GM21423 (cell line): ENCODE measurements around the gene PLXNB1.

ENCODE experiments used
- ATAC-seq: cut with Tn5 transposase; IDR thresholded peaks from one replicate; pipeline ENCODE4 v1.9.1; 2021; ENCODE audit warnings: mild to moderate bottlenecking, moderate library complexity; ENCODE audit not compliant: unreplicated experiment

PLXNB1 gene

DNA sequence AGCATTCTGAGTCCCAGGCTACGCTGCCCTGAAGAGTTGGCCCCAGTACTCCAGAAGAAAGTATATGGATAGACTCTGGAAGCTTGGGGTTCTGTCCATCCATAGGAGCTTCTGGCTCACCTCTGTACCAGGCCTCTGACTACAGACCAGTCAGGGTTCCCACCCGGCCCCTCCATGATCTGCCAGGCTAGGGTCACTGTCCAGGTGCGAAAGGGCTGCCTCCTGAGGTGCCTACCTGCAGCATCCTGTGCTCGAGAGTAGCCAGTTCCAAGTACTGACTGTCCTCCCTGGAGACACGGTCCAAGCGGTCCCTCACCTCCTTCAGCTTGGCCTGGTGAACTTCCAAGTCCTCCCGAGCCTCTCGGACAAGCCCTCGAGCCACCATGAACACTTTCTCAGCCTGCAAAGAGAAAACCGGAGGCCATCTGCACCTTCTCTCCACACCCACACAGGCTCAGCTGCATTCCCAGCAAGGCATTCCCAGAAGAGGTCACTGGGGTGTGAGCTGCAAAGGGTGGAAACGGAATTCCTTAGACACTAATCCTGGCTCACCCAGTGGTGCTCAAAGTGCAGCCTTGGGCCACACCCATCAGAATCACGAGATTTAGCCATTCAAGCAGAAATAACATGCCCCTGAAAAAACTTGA, 3.7 kb upstream of the PLXNB1 start:
- no peak for ATAC-seq

DNA sequence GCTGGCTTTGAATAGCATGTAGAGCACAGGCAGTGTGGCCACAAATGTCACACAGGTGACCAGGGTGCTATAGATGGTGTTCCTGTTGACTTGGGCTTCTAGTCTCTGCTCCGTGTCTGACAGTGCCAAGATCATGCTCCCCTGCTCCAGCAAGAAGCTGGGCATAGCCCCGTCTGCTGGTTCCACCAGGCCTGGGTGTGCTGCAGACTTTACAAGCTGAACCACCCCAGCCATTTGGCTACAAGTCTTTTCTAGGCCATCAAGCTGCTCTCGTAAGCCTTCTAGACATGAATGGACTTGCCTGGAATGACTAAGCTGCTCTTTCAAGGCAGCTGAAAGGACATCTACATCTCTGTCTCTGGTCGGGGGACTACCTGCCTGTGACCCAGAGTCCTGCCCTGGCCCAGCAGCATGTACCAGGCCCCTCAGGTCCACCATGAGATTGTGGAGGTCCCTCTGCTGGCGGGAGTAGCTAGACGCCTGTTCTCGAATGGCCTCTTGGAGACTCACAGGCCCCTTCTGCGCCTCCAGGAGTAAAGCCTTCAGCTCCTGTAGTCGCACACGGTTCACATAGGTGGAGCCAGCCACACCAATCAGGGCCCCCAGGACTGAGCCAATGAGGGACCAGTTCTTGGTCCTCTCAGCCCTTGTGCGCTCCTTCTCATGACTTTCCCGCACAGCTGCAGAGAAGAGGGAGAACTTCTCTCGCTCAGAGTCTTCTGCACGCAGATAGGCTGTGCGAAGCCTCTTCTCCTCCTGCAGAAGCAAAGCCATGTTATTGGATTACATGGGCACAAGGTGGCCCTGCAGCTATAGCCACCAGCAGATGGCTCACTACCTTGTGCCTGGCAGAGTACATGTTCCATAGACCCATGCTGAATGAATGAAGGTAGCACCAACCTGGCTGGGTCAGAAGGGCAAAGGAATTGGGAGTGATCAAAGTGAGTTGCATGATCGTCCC, 2.8 kb upstream of the PLXNB1 start:
- ATAC-seq, result no peak

DNA sequence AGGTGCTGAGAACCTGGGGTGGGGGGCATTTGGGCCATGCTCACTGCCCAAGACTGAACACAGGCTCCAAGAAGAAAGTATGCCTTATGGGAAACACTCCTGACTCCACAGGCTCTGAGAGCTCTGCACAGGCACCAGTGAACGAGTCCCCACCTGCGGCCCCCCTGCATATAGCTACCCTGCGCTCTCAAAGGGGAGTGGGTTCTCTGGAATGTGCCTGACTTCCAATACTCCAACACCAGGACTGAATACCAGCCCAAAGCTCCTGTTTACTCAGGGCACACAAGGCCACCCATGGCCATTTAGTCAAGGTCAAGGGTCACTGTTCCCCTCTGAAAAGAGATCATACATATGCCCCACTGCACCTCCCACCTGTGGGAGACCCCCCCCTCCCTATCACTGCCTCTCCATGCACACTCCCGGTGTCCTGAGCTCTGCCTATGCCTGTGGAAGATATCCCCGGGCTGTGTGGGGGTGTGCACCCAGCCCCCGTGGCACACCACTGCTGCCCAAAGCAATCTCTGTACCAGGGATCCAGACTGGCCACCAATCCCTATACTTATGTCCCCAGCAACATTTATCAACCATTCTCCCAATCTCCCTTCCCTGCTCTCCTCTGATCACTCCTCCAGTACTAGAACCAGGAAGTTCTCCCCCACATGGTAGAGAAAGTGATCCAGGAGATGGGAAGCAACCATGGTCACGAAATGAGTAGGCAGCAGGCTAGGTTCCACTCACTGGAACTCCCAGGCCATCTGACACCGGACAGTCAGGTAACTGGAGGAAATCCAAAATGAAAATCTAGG, 1.5 kb upstream of the PLXNB1 start:
- ATAC-seq, result no peak

DNA sequence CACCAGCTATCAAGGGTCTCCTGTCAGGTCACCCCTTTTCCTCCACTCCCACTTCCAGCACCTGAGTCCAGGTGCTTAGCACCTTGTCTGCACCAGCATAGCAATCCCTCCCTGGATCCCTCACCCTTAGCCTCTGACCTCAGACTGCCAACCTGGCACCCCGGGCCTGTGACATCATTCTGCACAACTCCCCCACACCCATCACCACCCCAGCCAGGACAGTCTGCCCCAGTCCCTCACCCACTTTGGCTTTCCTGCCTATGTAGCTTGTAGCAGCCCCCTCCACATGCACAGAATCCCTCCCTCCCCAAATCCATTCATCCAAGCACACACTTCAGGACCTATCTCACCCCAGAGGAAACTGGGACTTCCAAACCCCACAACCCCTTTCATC, 819 bp upstream of the PLXNB1 start:
- no peak for ATAC-seq

DNA sequence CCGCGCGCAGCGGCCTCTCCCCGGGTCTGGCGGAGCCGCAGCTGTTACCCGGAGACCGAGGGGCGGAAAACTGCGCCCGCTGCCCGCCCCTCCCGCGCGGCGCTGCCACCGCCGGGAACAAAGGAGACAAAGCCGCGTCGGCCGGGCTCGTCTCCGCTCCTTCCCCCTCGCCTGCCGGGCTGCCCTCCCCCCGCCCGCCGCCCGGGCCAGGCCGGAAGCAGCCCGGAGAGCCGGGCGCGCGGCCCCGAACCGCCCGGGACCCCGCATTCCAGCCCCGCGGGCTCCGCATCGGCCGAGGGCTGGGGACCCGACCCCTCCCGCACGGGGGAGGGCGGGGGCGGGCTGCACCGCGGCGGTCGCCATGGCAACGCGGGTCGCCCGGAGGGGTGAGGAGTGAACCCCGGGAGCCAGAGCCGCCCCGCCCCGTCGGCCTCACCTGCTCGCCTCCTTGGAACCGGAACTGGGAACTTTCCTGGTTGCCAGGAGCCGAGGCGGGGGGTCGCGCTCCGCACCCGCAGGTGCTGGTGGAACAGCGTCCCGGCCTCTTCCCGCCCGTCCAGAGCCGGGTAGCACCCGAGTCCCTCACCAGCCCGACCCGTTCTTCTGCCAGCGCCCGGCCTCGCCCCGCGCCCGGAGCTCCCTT, 448 bp downstream of the PLXNB1 start:
- peak; percentile 43 for ATAC-seq

DNA sequence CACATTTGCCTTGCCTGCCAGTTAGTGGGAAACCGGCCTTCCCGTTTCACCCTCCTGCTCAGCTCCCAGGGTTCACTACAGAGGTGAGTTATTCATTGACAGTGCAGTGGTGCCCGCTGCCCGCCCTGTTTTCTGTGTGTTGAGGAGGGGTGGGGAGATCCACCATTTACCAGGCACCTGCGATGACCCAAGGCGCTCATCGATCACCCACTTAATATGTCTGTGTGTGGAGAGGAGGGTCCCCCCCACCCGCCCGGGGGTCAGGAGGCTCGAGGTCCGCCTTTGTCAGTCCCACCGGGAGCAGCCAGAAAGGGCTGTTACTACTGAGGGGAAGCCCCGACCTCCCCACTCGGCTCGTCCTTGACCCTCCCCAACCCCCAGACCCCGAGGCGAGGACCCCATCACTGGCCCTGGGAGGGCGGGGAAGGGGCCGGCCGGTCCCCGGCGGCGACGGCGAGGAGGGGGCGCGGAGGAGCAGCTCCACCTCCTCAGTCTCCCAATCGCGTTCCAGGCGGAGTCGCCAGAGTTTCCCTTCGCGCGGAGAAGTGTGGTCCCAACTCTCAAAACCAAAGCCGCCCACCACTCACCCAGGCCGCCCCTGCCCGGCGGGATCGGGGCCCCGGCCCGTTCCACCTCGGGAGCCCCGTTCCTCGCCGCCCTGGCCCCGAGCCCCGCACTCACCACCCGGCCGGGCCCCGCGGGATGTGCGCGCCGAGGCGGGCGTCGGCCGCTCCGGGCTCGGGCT, 1.1 kb downstream of the PLXNB1 start:
- ATAC-seq, result peak; percentile 33

DNA sequence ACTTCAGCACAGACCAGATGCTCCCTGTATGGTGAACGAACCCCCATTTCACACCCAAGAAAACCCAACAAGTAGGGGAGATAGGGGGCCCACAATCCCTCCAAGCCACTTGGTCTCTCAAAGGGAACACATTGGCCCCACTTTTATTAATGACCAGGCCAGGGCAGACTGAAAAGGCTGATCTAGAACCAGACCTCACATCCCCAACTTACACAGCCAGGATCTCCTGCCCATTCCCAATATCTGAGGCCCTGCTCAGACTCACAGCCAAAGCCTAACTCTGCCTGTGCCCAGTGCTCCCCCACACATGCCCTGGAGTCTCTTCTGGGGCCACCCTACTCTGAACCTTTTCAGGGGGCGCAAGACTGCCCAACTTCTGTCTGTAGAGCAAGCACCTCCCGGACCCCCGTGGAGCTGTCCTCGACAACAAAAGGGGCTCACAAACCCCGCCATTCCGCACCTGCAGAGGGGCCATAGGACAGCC, 1.8 kb downstream of the PLXNB1 start:
- no peak for ATAC-seq

DNA sequence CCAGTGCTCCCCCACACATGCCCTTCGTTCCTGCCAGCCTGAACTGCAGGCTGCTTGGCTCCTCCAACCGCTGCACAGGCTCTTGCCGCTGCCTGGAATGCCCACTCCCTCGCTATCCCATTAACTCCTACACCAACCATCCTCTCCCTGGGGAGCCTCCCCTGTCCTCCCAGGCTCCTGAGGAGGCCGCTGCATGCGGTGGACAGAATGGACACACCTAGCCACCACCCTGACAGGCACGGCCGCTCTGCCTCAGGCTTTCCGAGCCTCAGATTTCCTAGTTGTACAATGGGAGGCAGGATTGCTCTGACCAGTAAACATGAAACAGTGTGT, 2.3 kb downstream of the PLXNB1 start:
- no peak for ATAC-seq

DNA sequence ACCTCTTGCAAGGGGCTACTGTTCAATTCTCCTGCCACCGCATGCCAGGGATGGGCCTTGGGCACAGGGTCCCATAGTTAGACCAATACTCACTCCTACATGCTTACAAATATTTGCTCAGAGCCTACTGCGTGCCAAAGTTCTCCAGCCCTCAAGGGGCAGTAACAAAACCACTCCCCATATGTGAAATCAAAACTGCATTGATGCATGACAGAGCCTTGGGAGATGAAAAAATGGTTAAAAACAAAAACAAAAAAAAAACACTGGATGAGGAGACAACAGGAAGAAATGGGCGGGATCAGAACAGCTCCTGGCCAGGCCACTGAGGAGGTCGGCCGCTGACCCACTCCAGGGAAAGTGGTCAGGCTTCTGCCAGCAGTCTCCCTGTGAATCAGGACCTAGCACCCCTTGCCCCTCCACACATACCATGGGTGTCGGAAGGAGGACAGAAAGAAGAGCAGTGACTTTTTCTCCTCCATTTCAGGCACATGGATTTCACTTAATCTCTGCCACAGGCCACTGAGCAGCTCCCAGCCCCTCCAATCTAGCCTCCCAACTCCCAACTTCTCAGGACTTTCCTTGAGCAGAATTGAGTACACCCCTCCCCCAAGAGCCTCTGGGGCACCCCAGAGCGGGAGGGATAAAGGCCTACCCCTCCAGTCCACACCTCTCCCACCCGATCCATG, 2.8 kb downstream of the PLXNB1 start:
- ATAC-seq, result no peak

DNA sequence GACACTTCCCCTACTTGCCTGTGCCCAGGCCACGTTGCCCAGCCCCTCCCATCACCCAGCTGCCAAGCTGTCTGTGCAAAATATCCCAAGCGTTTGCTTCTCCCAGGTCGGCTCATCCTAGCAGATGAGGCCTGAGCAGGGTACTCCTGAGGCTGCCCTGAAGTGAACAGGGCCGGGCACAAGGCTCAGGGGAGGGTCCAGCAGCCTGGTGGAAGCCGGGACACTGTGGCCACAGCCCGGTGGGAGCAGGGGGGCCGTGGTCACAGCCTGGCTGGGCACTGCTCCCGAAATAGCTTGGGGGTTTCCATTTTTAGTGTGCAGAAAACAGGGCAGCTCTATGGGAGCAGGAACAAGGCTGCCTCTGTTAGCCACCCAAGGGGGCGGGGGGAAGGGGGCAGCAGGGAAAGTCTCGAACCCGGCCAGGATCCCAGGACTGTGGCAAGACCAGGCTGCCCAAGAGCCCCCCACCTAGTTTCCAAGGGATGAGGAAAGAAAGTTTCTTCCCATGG, 3.4 kb downstream of the PLXNB1 start:
- no peak for ATAC-seq

DNA sequence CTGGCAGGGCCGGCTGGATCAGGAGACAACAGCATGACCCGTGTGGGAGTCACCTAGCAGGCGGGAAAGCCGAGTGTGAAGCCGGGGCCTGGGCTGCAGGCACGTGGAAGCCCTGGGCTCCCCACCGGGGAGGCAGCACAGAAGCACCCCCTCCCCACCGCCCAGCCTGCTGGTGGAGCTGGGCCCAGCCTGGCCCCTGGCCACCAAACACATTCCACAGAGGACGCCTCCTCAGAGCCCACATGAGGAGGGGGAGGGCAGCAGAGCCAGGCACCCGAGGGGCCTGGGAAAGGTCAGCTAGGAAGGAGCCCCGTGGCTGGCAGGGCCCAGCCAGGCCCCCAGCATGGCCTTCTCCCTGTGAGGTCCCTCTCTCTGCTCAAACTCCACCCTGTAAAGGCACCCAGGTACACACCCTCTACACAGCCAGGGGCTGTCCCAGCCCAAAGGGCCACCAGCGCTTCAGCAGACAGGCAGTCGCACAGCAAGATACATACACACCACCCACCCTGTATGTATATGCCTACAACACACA, 4.5 kb downstream of the PLXNB1 start:
- no peak for ATAC-seq

DNA sequence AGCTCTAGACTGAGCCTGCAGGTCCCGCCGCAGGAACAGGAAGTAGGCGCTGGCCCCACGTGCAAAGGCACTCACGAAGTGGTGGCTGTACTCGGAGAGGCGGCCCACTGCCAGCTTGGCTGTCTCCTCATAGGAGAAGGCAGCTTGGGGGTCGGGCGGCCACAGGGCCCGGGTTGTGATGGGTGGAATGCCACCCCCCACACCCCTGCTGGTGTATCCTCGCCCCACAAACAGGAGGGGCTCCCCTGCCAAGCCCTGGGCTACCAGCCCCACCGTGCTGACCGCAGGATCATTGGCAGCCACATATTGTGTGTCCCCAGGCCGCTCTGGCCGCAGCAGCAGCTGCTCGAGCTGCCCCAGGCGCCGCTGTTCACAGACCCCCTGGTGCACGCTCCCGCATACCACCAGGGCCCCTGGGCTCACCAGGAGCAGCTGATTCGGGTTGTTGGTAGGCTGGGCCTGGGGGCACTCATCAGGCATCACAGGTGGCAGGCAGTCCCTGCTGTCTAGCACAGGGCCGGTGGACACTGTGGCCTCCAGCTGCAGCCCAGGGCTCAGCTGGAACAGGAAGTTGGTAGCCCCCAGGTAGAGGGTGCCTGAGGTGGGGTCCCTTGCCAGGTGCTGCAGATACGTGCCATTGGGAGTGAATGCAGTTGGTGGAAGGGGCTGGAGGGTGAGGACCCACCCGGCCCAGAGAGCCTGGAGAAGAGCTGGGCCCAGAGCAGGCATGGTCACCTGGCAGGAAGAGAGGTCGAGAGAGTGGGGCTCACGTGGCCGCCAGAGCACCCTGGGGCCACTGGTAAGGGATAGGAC, 5.8 kb downstream of the PLXNB1 start:
- no peak for ATAC-seq

DNA sequence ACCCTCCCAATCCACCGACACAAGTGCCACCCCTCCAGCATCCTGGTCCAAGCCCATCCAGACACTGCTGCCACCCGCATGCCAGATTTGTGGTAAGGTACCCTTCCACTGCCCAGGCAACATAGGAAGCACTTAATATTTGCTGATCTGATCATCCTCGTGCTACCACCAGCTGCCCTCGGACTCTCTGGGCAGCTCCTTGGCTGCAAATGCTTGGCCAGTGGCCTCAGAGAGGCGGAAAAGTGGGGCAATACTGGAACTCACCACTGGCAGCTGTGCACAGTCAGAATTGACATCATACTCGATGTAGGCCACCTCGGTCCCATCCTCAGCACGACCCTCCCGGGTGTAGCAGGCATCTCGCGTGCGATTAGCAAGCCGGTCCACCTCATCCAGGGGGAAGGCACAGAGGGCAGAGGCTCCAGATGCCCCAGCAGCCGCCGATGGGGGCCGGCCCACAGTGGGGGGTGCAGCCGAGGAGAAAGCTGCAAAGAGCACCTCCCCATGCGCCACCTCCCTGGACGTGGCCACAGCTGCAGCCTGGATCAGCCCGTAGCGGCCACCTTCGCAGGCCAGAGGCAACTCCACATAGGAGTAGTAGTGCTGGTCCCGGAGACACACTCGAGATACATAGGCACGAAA, 6.5 kb downstream of the PLXNB1 start:
- ATAC-seq, result no peak

DNA sequence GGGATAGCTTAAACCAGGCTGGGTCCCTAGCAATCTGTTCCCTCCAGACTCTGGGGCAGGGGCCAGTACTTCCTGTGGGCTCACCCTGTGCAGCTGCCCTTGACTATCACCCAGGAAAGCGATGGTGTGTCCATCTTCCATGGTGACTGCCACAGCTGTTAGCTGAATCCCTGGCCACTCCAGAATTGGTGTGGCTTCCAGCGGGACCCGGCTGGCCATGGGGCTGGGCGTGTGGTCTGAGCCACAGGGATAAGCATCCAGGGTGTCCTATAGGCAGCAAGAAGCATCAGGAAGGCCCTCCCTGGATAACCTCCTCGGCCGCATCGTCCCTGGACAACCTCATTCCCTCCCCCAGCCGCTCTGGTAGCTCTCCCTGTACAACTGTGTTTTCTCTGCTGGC, 7.2 kb downstream of the PLXNB1 start:
- ATAC-seq, result no peak

DNA sequence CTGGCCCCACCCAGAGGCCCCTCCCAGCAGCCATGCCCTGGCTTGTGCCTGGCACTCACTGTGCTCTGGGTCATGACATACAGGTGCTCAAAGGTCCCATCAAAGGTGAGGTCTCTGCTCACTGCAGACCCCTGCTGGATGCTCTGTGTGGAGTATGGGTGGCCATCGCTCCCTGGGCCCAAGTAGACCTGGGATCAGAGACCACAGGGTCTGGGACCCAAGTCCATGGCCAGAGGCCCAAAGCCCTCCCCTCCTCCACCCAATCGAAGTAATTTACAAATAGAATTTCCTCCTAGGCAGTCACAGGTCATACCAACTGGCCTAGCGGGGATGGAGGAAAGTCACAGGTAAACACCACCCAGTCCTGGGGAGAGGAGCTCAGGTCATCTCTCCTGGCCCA, 7.6 kb downstream of the PLXNB1 start:
- ATAC-seq, result no peak

DNA sequence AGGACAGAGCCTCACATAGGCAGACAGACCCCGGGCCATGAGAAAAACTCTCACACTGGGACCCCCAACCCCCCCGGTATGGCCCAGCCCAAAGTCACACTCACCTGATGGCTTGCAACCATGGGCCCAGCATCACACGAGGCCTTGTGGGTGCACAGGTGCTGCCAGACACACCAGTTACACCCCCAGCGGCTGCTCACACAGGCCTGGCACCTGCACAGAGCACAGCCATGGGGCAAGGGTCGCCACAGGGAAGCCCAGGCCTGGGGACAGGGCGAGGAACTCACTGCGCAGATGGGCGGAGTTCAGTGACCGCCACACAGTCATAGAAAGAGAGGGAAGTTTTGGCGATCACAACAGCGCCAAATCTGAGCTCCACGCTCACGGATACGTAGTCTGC, 9.3 kb downstream of the PLXNB1 start:
- ATAC-seq, result no peak

DNA sequence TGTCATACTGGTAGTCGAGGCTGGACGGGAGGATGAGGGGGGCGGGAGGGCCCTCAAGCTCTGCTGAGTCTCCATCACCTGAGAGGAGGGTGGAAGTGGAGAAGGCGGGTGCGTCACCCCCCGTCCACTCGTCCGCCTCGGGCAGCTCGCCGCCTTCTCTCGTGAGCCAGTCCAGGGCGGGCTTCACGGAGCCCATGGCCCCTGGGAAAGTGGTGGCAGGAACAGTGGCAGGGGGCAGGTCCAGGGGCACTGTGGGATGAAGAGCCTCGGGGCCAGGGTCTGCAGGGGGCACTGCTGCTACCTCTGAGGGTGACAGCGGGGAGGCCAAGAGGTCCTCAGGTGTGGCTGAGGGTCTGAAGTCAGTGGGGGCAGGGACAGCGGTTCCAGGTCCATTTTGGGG, 10.3 kb downstream of the PLXNB1 start:
- ATAC-seq, result no peak

DNA sequence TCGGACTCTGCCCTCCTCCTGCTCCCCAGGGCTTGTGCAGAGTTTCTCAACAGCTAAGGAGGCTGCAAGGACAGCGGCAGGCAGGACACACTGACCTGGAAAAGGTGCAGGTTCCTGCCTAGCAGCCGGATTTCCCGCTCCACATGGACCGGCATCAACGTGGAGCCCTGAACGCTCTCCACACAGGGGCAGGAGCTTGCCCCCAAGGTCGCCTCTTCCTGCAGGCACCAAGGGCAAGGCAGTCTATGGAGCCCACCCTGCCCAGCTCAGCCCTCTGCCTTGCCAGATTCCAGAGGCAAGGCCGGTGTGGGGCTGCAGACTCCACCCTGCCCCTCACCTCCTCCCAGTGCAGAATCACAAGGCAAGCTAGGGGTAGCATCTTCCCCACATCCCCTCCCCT, 10.7 kb downstream of the PLXNB1 start:
- no peak for ATAC-seq
